OCI-M1 (cell line): ENCODE results near the gene HOXC12.

ENCODE experiments used
- DNase-seq: peaks from one replicate; lab custom pipeline; 2025; lab: John Stamatoyannopoulos, UW

Gene HOXC12

DNA sequence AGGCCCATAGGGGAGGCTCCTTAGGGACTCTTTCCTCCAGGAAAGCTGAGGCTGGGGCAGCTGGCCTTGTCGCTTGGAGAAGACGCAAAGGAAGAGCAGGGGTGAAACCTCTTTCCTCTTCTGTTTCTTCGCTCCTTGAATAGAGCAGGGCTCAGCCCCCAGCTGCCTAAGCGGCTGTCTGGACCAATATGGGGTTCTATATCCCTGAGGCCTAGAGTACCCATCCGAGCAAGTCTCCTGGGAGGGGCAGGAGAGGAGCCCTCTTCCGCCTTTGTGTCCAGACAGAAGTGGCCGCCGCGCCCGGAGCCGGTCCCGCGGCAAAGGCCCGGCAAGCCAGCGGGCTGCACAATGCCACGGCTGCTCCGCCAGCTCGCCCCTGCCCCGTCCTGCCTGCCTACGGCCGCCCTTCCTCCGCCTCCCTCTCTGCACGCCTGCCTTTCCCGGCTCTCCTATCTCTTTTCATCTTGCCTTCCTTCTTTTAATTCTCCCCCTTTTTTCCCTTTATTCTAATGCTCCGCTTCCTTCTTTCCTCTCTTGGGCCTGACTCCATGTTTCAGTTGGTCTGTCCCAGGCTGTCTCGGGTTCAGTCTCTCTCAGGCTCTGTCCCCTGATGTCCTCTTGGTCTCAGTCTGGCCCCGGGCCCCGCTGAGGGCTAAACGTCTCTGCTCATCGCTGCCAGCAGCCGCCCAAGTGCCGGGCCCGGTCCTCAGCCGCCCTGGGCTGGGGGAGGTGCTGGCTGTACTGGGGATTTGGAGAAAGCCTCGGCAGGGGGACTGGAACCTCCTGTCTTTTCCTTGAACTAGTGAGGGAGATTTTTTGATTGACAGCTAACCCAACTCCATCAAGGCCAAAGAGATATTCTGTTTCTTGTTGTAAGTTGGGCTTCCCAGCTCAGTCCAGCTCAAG is 42.8 kb downstream of the HOXC12 start:
- DNase-seq, result no peak

DNA sequence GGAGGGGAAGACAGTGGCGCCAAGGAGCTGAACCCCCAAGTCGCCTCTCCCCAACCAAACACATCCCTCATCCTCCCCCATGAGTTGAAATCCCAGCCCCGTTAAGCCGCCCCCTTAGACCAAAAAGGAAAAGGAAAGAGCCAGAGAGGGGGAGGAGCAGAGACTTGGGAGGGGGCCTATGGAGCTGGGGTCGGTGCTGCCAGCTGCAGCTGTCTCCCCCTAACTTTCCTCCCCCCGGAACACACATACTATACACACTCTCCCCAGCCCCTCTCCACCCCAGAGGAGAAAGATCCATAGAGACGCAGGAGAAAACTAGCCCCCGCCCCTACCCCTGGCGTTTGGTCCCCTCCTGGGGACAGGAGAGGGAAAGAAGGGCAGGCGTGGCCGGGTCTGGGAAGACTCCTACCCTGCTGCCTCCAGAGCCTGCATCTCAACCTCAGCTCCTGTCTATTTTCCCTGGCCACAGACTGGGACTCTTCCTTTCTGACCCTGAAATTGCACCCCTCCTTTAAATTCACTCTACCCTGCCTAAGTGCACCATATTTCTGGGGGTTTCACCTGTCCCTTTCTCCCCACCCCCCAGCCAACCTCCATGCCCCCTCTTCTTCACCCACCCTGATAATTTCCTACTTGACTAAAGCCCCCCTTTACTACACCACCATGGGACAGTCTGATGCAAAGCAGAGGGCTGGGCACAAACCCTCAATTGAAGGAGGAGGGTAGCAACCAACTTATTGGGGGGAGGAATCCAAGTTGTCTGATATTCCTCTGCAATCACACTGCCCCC is 43.6 kb downstream of the HOXC12 start:
- DNase-seq, result no peak

DNA sequence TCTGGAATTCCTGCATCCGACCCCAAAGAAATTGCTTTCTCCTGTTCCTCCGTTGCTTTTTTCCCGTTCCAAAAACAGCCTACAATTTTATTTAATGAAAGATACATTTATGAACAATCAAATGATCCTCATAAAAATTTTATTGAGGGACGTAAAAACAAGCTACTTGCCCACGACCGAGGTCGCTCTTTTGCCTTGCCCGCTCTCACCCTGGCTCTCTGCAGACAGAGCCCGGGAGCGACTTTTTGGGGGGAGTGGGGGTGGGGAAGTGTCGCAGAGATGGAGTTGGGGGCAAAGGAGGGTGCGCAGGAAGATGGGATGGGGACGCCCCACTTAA is 44.2 kb downstream of the HOXC12 start:
- no peak for DNase-seq

DNA sequence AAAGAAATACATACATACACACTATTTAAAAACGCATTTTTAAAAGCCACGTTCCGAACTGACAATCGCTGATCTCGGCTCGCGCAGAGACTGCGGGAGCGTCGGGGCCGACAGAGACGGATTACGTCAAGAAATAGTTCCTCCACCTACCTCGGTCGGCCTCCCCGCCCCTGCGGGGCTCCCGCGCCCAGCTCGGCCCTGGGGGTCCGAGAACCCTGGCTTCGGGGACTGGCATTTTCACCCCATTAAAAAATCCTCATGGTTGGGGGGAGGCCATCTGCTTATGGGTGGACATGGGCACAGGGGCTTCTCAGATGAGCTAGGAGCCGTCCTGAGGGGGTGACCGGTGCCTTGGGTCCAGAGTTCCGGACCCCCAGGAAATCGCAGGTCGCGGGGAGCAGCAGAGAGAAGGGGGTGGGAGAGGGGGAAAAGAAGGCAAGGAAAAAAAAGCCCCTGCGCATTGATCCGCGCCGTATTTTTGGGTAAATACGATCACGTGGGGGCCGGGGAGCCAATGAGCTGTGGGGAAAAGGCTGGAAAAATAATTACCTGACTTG is 44.9 kb downstream of the HOXC12 start:
- no peak for DNase-seq

DNA sequence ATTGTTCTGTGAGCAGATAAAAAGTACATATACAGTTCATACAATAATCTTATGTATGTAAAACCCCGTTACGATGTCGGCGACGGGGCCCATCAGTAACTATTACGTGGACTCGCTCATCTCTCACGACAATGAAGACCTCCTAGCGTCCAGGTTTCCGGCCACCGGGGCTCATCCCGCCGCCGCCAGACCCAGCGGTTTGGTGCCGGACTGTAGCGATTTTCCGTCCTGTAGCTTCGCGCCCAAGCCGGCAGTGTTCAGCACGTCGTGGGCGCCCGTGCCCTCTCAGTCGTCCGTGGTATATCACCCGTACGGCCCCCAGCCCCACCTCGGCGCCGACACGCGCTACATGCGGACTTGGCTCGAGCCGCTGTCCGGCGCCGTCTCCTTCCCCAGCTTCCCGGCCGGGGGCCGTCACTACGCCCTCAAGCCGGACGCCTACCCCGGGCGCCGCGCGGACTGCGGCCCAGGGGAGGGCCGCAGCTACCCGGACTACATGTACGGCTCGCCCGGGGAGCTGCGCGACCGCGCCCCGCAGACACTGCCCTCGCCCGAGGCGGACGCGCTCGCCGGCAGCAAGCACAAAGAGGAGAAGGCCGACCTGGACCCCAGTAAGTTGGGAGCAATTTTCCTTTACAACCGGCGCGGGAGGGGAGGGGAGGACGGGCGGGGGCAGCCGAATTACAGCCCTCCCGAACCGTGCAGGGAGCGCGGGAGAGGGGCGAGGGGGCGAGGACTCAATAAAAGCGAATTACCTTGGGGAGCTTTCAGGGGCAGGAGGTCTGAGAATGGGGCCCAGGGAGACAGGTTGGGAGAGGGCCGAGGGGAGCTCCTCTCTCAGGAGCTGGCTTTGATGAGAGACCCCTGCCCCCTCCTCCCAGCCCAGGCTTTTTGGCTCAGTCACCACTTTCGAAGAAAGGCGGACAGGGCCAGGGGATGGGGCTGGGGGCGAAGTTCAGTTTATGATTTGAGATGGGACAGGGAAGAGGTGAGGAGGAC is 45.7 kb downstream of the HOXC12 start, which contains the start of gene HOXC9:
Gene HOXC9, plus strand, starts transcription at position 46 of the 999 bp plus-strand sequence. Its CDS starts 28 bp downstream, at position 74.
- DNase-seq, result no peak

DNA sequence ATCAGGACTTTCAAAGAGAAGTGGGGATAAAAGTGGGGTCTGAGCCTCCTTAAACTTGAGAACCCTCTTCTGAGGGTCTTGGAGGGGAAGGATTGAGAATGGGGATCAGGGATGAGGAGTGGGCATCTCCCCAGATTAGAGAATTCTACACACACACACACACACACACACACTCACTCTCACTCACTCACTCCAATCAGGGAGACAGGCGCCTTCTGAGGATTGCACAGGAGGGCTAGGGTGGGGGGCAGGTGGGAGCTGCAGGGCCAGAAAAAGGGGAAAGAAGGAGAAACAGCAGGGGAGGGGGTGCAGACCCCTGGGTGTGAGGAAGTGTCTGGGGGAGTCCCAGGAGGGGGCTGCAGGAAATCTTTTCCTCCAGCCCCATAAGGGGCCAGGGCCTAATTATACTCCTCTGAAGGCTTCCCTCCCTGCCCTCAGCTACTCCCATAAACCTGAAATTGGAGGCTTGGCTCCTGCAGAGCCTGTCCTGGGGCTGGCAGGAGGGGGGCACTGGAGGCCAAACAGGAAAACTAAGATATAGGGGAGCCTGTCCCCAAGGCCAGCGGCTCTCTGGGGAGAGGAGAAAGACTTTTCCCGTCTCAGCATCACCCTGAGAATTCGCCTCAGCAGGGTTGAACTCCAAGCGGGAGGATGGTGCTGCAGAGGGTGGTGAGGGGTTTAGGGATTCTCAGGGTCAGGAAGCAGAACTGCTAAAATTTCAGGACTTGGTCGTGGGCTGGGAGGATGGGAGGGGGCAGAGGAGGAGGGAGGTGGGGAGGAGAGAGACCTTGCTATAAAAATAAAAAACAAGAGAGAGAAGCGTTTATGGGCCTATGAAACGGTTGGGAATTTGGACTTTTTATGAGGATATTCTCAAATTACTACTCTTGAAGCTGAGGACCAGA is 46.8 kb downstream of the HOXC12 start:
- DNase-seq, result no peak

DNA sequence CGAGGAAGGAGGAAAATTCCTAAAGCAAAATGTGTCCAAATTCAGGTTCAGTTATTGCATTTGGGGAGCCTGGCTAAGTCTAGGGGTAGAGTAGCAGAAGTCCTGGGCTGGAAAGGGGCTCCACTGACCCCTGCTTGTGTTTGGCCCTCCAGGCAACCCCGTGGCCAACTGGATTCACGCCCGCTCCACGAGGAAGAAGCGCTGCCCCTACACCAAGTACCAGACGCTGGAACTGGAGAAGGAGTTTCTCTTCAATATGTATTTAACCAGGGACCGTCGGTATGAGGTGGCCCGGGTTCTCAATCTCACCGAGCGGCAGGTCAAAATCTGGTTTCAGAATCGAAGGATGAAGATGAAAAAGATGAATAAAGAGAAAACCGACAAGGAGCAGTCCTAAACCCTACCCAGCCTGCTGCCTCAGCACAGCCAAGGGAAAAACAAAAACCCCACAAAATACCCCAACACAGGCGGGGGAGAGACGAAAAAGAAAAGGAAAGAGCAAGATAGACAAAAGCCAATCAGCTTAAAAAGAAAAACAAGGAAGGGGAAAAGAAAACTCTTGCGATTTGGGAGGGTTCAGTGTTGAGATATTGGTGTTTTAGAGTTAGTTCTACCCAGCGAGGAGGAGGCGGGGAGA is 47.7 kb downstream of the HOXC12 start:
- no peak for DNase-seq

DNA sequence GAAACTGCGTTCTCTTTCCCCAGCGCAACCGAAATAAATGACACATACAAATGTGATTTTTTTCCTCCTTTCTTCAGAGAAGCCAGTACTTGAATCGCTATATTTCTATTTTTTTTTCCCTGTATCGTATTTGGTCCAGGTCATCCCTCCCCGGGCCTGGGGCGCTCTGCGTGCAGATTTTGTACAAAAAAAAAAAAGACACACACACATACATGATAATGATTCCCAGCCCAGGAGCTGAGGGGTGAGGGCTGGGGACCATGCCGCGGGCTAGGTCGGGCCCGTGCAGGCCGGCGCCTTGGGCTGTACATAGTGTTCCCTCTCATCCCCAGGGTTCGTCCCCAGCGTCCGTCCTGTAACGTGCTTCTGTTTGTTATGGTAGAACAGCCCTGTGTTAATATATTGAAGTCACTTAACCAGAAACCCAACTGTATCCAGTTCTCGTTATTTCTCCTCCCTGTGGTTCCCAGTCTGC is 48.2 kb downstream of the HOXC12 start:
- no peak for DNase-seq

DNA sequence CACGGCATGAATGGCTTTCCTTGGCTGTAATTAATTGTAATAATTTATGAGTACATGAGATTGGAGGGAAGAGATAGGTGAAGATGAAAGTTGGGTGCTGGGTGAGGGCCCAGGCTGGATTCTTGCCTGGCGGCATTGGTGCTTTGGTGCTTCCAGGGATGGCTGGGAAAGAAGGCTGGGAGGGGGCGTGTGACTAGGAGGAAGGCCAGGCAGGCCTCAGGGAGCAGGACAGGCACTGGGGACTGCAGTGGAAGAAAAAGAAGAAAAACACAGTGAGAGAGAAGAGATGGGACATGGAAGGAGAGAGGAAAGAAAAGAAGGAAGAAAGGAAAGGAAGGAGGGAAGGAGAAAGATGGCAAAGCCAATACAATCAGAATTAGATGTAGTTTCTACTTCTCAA is 48.9 kb downstream of the HOXC12 start:
- DNase-seq, result no peak

DNA sequence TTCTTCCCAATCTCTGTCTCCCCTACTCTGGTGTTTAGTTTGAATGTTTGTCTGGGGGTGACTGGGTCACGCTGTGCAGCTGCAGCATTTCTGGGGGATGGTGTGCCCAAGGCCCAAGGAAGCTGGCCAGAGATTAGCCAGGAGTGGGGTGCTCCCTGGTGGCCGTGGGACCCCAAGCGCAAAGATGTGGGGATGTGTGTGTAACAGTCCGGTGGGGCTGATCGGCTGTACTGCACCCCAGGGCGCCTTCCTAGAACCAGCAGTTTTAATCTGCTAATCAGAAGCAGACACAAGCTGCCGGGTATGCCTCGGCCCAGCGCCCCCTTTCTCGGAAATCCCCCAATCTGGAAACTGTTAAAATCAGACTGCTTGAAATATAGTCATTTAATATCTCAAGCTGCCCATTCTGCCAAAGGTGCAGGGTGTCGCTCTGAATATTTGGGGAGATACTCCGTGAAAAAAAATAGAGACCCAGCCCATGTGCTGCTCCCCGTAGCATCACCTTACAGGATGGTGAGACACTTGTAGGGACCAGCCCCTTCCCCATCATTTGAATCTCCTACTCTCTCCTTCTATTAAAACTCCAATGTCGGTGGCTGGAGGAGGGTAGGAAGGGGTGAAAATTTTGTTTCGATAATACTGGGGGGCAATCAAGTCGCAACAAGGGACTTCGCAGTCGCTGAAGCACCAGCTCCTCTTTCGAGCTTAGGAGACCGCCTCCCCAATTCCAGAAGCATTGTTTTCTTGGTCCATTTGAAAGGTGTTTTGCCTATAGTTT is 49.5 kb downstream of the HOXC12 start:
- DNase-seq, result no peak

DNA sequence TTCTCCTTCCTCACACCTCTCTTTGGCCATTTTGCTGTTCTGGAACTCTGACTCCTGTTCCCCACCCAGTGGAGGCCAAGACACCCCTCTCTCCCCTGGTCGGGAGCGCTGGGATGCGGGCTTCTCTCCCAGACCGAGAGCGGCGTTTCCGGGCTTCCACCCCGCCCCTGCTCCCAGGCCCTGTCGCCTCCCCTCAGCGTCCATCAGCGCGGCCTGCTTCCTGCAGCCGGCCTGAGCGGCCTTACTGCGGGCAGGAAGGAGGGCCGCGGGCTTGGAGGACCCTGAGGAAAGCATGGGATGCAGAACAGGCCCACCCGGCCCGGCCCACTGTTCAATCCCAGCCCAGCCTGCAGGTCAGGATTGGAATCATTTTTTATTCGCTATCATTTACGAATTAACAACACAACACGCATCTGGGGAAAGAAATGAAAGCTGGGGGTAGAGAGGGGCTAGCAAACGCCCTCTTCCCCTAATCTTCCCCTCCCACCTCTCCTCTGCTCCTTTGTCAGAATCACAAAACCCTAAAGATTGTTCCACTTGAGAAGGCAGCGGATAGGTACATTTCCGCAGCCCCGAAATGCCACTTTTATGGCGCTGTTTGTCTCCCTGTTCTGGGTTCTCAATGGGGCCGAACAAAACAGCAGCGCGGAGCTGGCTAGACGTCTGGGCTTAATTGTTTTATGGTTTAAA is 50.3 kb downstream of the HOXC12 start:
- no peak for DNase-seq

DNA sequence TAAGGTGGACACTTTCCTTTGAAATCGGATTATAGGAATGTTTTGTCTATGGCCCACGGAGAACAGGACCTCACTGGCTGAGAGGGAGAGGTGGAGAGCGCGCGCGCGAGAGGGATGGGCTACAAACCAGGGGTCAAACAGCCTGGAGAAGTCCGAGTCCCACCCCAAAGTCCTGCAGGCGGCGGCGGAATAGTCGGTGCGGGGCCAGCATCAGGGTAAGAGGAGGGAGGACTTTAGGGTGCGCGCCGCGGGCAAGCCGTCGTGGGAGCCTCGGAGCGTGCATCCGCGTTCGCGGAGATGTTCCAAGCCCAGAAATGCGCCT is 50.8 kb downstream of the HOXC12 start:
- DNase-seq, result no peak

DNA sequence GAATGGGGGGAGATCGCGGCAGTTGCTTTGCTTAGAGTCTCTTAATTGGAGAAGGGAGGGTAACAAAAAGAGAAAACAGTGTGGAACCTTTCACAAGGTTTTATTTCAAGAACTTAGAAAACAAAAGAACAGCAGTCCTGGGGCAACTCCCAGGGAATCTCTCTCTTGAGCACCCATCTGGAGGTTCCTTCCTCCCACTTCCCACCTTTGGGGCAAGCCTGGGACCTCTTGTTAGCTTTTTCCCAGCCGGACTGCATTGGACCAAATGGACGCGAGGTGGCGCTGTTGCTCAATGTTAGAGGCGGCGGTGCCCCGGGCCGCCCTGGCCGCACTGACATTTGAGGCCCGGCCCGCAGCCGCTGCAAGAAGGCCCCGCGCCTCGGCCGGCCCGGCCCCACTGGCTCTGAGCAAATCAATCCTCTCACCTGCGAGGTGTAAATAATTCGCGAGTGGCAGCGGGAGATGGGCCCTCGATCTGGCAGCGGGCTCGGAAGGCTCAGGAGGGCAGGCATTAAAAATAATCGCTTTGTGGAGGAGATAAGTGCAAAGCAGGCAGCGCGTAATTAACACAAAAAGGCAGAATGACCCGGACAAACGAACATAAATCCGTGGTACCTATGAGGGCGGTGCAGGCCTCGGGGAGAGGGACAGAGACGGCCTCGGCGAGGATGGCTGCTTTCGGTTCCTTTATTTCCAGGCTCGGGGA is 51.3 kb downstream of the HOXC12 start:
- peak; percentile 89 for DNase-seq

DNA sequence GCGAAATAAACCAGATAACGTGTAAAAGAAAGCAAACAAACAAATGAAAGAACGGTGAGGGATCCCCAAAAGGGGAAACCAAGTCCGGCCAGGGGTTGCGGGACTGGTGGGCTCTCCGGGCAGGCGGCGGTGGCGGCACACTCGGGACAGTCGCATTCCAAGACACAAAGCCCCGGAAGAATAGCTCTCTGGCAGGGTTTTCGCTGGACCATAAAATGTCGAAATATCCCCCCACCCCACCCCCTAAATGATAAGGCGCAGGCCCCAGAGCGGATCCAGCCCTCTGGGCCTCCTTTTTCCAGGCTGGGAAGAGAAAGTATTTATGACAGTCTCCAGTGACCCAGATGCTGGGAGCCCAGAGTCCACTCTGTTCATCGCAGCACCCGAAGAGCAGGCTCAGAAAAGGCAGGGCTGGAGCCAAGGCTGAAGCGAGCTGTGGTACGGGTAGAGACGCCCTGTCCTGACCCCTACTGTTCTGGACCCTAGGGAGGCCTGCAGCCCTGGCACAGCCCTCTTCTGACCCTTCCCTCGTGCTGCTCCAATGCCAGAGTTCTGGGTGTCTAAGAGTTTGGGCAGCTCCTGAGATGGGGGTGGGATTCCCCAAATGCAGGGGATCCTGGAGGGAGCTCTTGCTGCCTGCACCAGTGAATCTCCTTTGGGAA is 52.0 kb downstream of the HOXC12 start:
- no peak for DNase-seq

DNA sequence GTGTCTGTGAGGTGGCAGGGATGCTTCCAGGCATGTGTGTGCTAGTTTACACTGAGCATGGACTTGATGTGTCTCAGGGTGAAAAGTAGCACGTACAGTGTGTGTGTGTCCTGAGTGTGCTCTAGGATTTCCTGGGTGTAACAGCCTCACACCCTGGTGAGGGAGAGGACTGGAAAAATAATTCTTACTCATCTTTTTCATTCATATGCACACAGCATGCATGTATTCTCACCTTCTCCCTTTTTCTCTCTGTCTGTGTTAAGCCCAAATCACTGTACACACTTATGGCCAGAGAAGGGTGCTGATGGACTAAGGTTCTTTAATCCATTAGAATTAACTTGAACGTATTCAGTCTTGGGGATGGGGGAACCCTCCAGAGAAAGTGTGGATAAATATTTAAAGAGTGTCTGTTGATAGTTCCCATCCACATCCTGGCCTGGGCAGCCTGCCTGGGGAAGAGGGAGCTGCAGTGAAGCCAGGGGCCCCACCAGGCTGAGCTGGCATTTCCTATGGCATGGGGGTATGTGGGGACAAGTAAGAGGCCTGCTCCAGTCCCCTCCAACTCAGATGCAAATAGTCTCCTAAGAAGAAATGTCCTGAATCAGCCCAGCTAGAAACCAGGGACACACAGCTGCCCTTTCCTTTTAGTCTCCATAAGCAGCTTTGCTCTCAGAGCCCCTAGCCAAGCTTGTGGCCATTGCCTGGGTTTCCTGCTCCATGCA is 53.0 kb downstream of the HOXC12 start:
- no peak for DNase-seq

DNA sequence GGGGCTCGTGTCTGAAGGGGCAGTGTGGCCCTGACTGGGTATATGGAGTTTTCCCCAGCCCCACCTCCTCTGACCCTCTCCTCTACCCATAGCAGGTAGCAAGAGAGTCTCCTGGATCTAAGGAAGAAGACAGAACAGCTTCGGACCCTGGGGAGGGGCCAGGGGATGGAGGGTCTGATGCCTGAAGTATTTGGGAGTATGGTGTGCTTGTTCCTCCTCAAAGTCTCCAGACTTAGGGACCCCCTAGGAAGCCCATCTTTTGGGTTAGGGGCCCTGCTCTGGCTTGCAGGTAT is 53.5 kb downstream of the HOXC12 start:
- no peak for DNase-seq
